GM12878 (cell line): ENCODE data around the gene XDH. TPM values are rescaled to one million over a fixed set of nuclear protein-coding genes. Genes with fewer than 3 reads are reported as not detected.

ENCODE experiments used
- ATAC-seq: fragments of 200-7000 bp; cut with Tn5 transposase; 3 replicates; pipeline ENCODE4 v1.9.1; 2020; ENCODE audit warnings: mild to moderate bottlenecking, moderate library complexity
- BruUV-seq: library from RNA; stranded (reverse); fragments of 400-500 nt; replicated peaks from 2 replicates; lab custom pipeline; 2021; lab: Mats Ljungman, UMichigan
- CTCF ChIA-PET: fragments of 300-600 bp; sonication (Branson Sonifier 250); formaldehyde crosslinking; extraction: SDS; loops from one replicate; lab custom pipeline; 2021; ENCODE audit warnings: inconsistent platforms; lab: Yijun Ruan, JAX
- POLR2A ChIA-PET: fragments of 350-600 bp; formaldehyde crosslinking; extraction: SDS; loops from one replicate; lab custom pipeline; 2021; ENCODE audit warnings: inconsistent platforms; lab: Charles Lee
- RAD21 ChIA-PET: fragments of 300-600 bp; sonication (Branson Sonifier 250); formaldehyde crosslinking; loops from one replicate; lab custom pipeline; 2023; ENCODE audit warnings: antibody characterized with exemption; ENCODE audit not compliant: unreplicated experiment; lab: Charles Lee
- SMC1A ChIA-PET: fragments of 300-600 bp; sonication (Branson Sonifier 250); formaldehyde crosslinking; loops from one replicate; lab custom pipeline; 2023; ENCODE audit not compliant: unreplicated experiment, uncharacterized antibody; lab: Charles Lee
- DNase-seq: peaks from one replicate; pipeline ENCODE4 v3.0.0-alpha.2; 2011; ENCODE audit warnings: low read depth, low spot score
- FAIRE-seq: peaks from 3 replicates; lab custom pipeline; 2011; peaks lifted over from hg19 to GRCh38; lab: Jason Lieb, UNC
- H2AFZ ChIP-seq: 2 replicates; pipeline ENCODE4 v1.6.0; 2011; ENCODE audit warnings: low read depth, low read length, control low read depth; ENCODE audit not compliant: control insufficient read depth
- H3K27ac ChIP-seq: 2 replicates; pipeline ENCODE4 v1.5.1; 2011; ENCODE audit warnings: control low read depth; ENCODE audit not compliant: control insufficient read depth, insufficient read depth
- H3K27me3 ChIP-seq, 2 experiments: replicated peaks in 1 of 2; 2 replicates each; pipeline versions ENCODE4 v1.6.0 to v1.6.1; 2011; ENCODE audit warnings: low read length in 1 of 2; ENCODE audit not compliant: control insufficient read depth in 2 of 2, insufficient read depth in 2 of 2
- H3K36me3 ChIP-seq, 2 experiments: 2 replicates each; pipeline ENCODE4 v1.5.1; 2011; ENCODE audit warnings: low read length in 1 of 2; ENCODE audit not compliant: control insufficient read depth in 2 of 2, insufficient read depth in 2 of 2
- H3K4me1 ChIP-seq: 2 replicates; pipeline ENCODE4 v1.6.1; 2011; ENCODE audit warnings: mild to moderate bottlenecking, low read length, moderate library complexity, mixed read lengths; ENCODE audit not compliant: control insufficient read depth, insufficient read depth
- H3K4me2 ChIP-seq: 2 replicates; pipeline ENCODE4 v1.6.0; 2011; ENCODE audit warnings: control low read depth; ENCODE audit not compliant: control insufficient read depth, insufficient read depth
- H3K4me3 ChIP-seq: fragments of 200-600 bp; sonication (generic); 2 replicates; pipeline ENCODE4 v1.5.1; 2016
- H3K79me2 ChIP-seq: 2 replicates; pipeline ENCODE4 v1.6.0; 2011; ENCODE audit warnings: low read length; ENCODE audit not compliant: control insufficient read depth, insufficient read depth
- H3K9ac ChIP-seq: 2 replicates; pipeline ENCODE4 v1.8.0; 2011; ENCODE audit warnings: low read length, control low read depth, mixed read lengths; ENCODE audit not compliant: control insufficient read depth, insufficient read depth
- H3K9me3 ChIP-seq: replicated peaks from 3 replicates; pipeline ENCODE4 v1.5.1; 2011; ENCODE audit warnings: mild to moderate bottlenecking, low read length; ENCODE audit not compliant: control insufficient read depth, insufficient read depth
- H4K20me1 ChIP-seq: 2 replicates; pipeline ENCODE4 v1.6.0; 2011; ENCODE audit not compliant: control insufficient read depth, insufficient read depth
- ATF2 ChIP-seq: IDR thresholded peaks from 2 replicates; pipeline ENCODE4 v1.6.1; 2012; ENCODE audit warnings: low read length, inconsistent platforms
- ATF3 ChIP-seq: IDR thresholded peaks from 2 replicates; pipeline ENCODE4 v1.6.1; 2011; ENCODE audit warnings: low read depth, mild to moderate bottlenecking, low read length, moderate library complexity, borderline replicate concordance; ENCODE audit errors: extremely low read depth
- BHLHE40 ChIP-seq, 2 experiments: fragments of 450-650 bp in 1 of 2; IDR thresholded peaks; 2 replicates each; pipeline ENCODE4 v1.6.1; 2011 to 2017; ENCODE audit warnings: low read depth in 2 of 2, borderline replicate concordance in 1 of 2, improper control_type of control experiment in 1 of 2, low read length in 1 of 2, mild to moderate bottlenecking in 1 of 2
- CEBPB ChIP-seq, 2 experiments: fragments of 150-350 bp in 1 of 2; IDR thresholded peaks; 2 replicates each; pipeline ENCODE4 v1.6.1; 2012 to 2014; ENCODE audit warnings: low read depth in 2 of 2, low read length in 2 of 2, borderline replicate concordance in 1 of 2, inconsistent platforms in 1 of 2
- EP300 ChIP-seq, 2 experiments: fragments of 150-350 bp in 1 of 2; IDR thresholded peaks; 2 replicates each; pipeline ENCODE4 v1.6.1; 2011 to 2012; ENCODE audit warnings: low read depth in 2 of 2, low read length in 2 of 2, borderline replicate concordance in 1 of 2, improper control_type of control experiment in 1 of 2, inconsistent platforms in 1 of 2; ENCODE audit not compliant: control insufficient read depth in 1 of 2
- MLLT1 ChIP-seq: fragments of 450-650 bp; IDR thresholded peaks from 2 replicates; pipeline ENCODE4 v1.6.1; 2016; ENCODE audit warnings: mild to moderate bottlenecking
- MXI1 ChIP-seq: fragments of 150-350 bp; IDR thresholded peaks from 2 replicates; pipeline ENCODE4 v1.6.1; 2011; ENCODE audit warnings: low read depth, mild to moderate bottlenecking, inconsistent platforms, low read length, improper control_type of control experiment
- PAX8 ChIP-seq: fragments of 450-650 bp; IDR thresholded peaks from 2 replicates; pipeline ENCODE4 v1.6.1; 2017; ENCODE audit warnings: mild to moderate bottlenecking, moderate library complexity
- SIN3A ChIP-seq: IDR thresholded peaks from 2 replicates; pipeline ENCODE4 v1.6.1; 2012; ENCODE audit warnings: low read depth, low read length, improper control_type of control experiment
- USF1 ChIP-seq: IDR thresholded peaks from 2 replicates; pipeline ENCODE4 v1.6.1; 2011; ENCODE audit warnings: borderline replicate concordance, low read depth, mild to moderate bottlenecking, moderate library complexity, mixed read lengths, low read length; ENCODE audit not compliant: insufficient read depth; ENCODE audit errors: extremely low read length
- ZNF217 ChIP-seq: fragments of 450-650 bp; IDR thresholded peaks from 2 replicates; pipeline ENCODE4 v1.6.1; 2017; ENCODE audit warnings: antibody characterized with exemption, mild to moderate bottlenecking
- ZNF24 ChIP-seq: fragments of 450-650 bp; IDR thresholded peaks from 2 replicates; pipeline ENCODE4 v1.6.1; 2017; ENCODE audit warnings: antibody characterized with exemption, mild to moderate bottlenecking
- WGBS: methylation state at CpG from one replicate; pipeline ENCODE4 v1.1.6; 2016; ENCODE audit warnings: low lambda C conversion rate; ENCODE audit not compliant: insufficient replicate concordance, insufficient coverage; ENCODE audit errors: missing lambda C conversion rate; 5-methylcytosine and 5-hydroxymethylcytosine counted together
- in situ Hi-C: fragments of 300-500 bp; cut with MboI; formaldehyde crosslinking; loops from 9 replicates; pipeline ENCODE4 v1.14.3; 2018; ENCODE audit warnings: mixed read lengths
- intact Hi-C: fragments of 100-400 bp; cut with micrococcal nuclease; formaldehyde crosslinking; loops from one replicate; pipeline ENCODE4 v1.14.2; 2022; ENCODE audit not compliant: unreplicated experiment
- polyA plus RNA-seq, 11 experiments: library from polyadenylated mRNA; depleted of rRNA in 4 of 11; unstranded in 6 of 11; stranded (reverse) in 5 of 11; fragments of >200 nt; fragmentation: Nextera tagmentation in 4 of 11; fragmentation: Illumina TruSeq in 1 of 11; extraction: Ambion mirVana in 4 of 11; extraction: Trizol in 1 of 11; gene quantifications; 1 replicate in 1 of 11; 2 replicates in 10 of 11; pipeline versions ENCODE4 v1.2.1 to v1.2.3, GENCODE V29; 2011 to 2016; ENCODE audit warnings: inconsistent platforms in 2 of 11, missing spikeins in 2 of 11, low read depth in 1 of 11
- total RNA-seq, 4 experiments: library from RNA; depleted of rRNA in 3 of 4; stranded (reverse); fragments of >200 nt in 3 of 4; fragmentation: Illumina TruSeq in 1 of 4; extraction: Trizol in 1 of 4; gene quantifications; 2 replicates each; pipeline versions ENCODE4 v1.2.1 to v1.2.3, GENCODE V29; 2013 to 2021
- TF ChIP-seq, protein P1 (sequence below): fragments of 450-650 bp; IDR thresholded peaks from 2 replicates; pipeline ENCODE4 v1.6.1; 2016; ENCODE audit warnings: mild to moderate bottlenecking, moderate library complexity, borderline replicate concordance

The XDH gene
- total and polyA plus RNA-seq, 10 of the 15 experiments (the other 5 are each of a cell fraction or from before 2014, with no cell fraction given), result 0.01 TPM; not detected in 9

GRCh38 chr2:31397094-31397493, 17.4 kb downstream of the XDH start:
- Histone ChIP-seq H3K9me3 (no peaks in the 10 kb centered on the region), H3K4me2 (no peak overlapping the region), H3K4me3 (no peak overlapping the region), H3K36me3 (no peaks in the 10 kb centered on the region), H2AFZ (no peak overlapping the region), H3K79me2 (no peaks in the 10 kb centered on the region), H3K9ac (no peak overlapping the region), H3K27me3 (no peaks in the 10 kb centered on the region), H3K27ac (no peak overlapping the region), H3K4me1 (no peaks in the 10 kb centered on the region), H4K20me1 (no peaks in the 10 kb centered on the region)
- POLR2A ChIA-PET, result no interaction called here
- in situ Hi-C loops (no loop called here), intact Hi-C loops (no loop called here)
- 3% methylated on average over 4 of the region's 4 CpGs for WGBS
- RAD21 ChIA-PET, result no interaction called here
- DNase-seq (no peak), FAIRE-seq (no peak), ATAC-seq (no peak)
- CTCF ChIA-PET, result no interaction called here
- no TSS peak for BruUV-seq
- SMC1A ChIA-PET, result no interaction called here
- TF ChIP-seq EP300 (IDR thresholded peaks at IDR 0.05; ENCODE audit: borderline replicate concordance in 1 of 2, control insufficient read depth in 1 of 2, low read depth in 2 of 2, low read length in 2 of 2) (no peak), ATF2 (no peak), CEBPB (IDR thresholded peaks at IDR 0.05; ENCODE audit: borderline replicate concordance in 1 of 2, low read depth in 2 of 2, low read length in 2 of 2) (no peak), BHLHE40 (IDR thresholded peaks at IDR 0.05; ENCODE audit: borderline replicate concordance in 1 of 2, low read depth in 2 of 2, low read length in 1 of 2) (no peak), PAX8 (no peak), ZNF217 (no peak), MXI1 (no peak), ATF3 (no peak), MLLT1 (no peak), SIN3A (no peak), USF1 (no peak), ZNF24 (no peak)
- TF ChIP-seq, protein P1, sequence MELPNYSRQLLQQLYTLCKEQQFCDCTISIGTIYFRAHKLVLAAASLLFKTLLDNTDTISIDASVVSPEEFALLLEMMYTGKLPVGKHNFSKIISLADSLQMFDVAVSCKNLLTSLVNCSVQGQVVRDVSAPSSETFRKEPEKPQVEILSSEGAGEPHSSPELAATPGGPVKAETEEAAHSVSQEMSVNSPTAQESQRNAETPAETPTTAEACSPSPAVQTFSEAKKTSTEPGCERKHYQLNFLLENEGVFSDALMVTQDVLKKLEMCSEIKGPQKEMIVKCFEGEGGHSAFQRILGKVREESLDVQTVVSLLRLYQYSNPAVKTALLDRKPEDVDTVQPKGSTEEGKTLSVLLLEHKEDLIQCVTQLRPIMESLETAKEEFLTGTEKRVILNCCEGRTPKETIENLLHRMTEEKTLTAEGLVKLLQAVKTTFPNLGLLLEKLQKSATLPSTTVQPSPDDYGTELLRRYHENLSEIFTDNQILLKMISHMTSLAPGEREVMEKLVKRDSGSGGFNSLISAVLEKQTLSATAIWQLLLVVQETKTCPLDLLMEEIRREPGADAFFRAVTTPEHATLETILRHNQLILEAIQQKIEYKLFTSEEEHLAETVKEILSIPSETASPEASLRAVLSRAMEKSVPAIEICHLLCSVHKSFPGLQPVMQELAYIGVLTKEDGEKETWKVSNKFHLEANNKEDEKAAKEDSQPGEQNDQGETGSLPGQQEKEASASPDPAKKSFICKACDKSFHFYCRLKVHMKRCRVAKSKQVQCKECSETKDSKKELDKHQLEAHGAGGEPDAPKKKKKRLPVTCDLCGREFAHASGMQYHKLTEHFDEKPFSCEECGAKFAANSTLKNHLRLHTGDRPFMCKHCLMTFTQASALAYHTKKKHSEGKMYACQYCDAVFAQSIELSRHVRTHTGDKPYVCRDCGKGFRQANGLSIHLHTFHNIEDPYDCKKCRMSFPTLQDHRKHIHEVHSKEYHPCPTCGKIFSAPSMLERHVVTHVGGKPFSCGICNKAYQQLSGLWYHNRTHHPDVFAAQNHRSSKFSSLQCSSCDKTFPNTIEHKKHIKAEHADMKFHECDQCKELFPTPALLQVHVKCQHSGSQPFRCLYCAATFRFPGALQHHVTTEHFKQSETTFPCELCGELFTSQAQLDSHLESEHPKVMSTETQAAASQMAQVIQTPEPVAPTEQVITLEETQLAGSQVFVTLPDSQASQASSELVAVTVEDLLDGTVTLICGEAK, result no peak
